Psoas muscle (tissue), 8 donors: ENCODE measurements around the gene PPP4R3A. TPM values are rescaled to one million over a fixed set of nuclear protein-coding genes. Genes with fewer than 3 reads are reported as not detected.

ENCODE experiments used
- ATAC-seq, 4 donors: fragments of 200-7000 bp; cut with Tn5 transposase; one replicate each; pipeline ENCODE4 v1.9.1; 2020; ENCODE audit warnings: moderate library complexity in 3 of 4, mild to moderate bottlenecking in 2 of 4
- DNase-seq, 2 donors: peaks; one replicate each; pipeline ENCODE4 v3.0.0-alpha.2; 2020
- H3K27ac ChIP-seq: fragments of 200-600 bp; one replicate; pipeline ENCODE4 v1.8.0; 2022
- H3K27me3 ChIP-seq, 3 donors: fragments of 200-600 bp in 1 of 3; one replicate each; pipeline versions ENCODE4 v1.6.1 to v1.8.0; 2013 to 2022; ENCODE audit warnings: low read length in 2 of 3, mild to moderate bottlenecking in 2 of 3, moderate library complexity in 1 of 3; ENCODE audit not compliant: insufficient read depth in 3 of 3
- H3K36me3 ChIP-seq, 2 donors: fragments of 200-600 bp in 1 of 2; one replicate each; pipeline versions ENCODE4 v1.6.1 to v1.8.0; 2013 to 2022; ENCODE audit warnings: low read depth in 1 of 2, mild to moderate bottlenecking in 1 of 2, moderate library complexity in 1 of 2; ENCODE audit not compliant: insufficient read depth in 1 of 2
- H3K4me1 ChIP-seq: fragments of 200-600 bp; one replicate; pipeline ENCODE4 v1.8.0; 2022
- H3K4me3 ChIP-seq: fragments of 200-600 bp; one replicate; pipeline ENCODE4 v1.8.0; 2022; ENCODE audit warnings: mild to moderate bottlenecking
- H3K9me3 ChIP-seq: fragments of 200-600 bp; one replicate; pipeline ENCODE4 v1.8.0; 2022
- WGBS, 3 donors: extraction: QIAGEN DNeasy Blood & Tissue Kit; methylation state at CpG; one replicate each; pipeline versions ENCODE4 v1.1.6 to v1.1.7; 2013; 5-methylcytosine and 5-hydroxymethylcytosine counted together
- intact Hi-C, 2 donors: fragments of 100-400 bp; cut with DNase I; formaldehyde crosslinking; loops; one replicate each; pipeline versions ENCODE4 v1.11.0 to v1.14.2; 2022
- polyA plus RNA-seq, 3 donors: library from polyadenylated mRNA; stranded (reverse); fragments of 200-250 nt; gene quantifications; one replicate each; pipeline ENCODE4 v1.2.3, GENCODE V29; 2013
- total RNA-seq, 4 donors: library from RNA; stranded (reverse); fragmentation: NEBNext Ultra II Directional in 2 of 4; extraction: Animal tissue kit (Norgen Biotek cat#: 25700) in 2 of 4; gene quantifications; one replicate each; pipeline versions ENCODE4 v1.2.1 to v1.2.4, GENCODE V29; 2021 to 2023
- TF ChIP-seq, protein P1 (sequence below): fragments of 200-600 bp; IDR thresholded peaks from one replicate; pipeline ENCODE4 v1.8.0; 2022; ENCODE audit warnings: antibody characterized with exemption
- donor health status: healthy with polysubstance abuse.
- donor health status: DM: no; HTN: no; CAD: no; lungs with moderate emphysema.
- donor health status: Bipolar disorder and iron deficiency.
- donor health status: healthy.
- donor health status: DM: yes; HTN: yes; CAD: no.
- donor health status: DM: no; HTN: no; CAD: no.
- donor health status: DM: no; HTN: no; CAD: no.
- donor health status: DM: yes; HTN: yes; CAD: no.

PPP4R3A gene
- total and polyA plus RNA-seq, 7 donors: 33.3 to 92.4 (median 50.6) TPM

DNA sequence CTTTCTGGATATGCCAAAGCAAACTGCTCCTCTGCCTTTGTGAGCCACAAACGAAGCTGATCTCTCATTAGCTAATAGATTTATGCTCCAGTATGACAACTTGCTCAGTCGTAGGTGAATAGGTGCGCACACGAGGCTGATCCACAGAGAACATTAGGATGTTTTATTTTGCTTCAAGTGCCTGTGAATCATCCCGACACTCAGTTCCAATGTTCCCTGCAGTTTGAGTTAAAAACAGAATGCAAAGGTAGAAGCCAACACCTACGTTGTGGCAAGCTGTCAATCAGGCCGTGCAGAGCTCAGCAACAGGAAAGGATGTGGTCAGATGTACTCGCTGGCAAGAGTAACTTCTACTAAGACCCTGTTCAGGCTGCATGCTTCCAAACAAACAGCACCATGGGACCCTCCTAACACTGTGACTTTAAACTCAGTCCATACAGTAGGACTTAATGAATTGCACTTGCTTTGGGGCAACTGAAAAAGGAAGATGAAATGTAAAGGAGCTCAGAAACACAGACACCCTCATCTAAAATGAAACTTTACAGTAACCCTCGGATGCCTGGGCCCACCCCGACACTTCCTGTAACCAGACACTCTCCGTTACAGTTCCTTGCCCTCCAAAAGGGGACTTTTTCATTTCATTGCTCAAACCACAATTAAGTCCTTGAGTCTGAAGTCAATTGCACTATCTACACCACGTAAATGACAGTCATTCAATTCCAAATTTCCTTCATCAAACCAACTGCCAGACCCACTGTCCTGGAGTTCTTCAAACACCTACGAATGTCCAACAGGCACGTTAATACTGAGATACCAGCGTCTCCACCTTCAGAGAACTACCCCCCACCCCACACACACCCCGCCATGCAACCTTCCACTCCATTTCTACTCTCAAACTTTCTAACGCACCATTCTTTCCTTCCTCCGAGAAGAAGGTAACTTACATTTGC is 94.0 kb downstream of the PPP4R3A start:
- no peaks in the 10 kb centered on the region for H3K9me3 ChIP-seq
- whole genome bisulfite sequencing, 3 donors: 63 to 70% (median 64%) methylated on average over 18 of the region's 18 CpGs
- no peak for DNase-seq
- H3K27ac ChIP-seq: no peak overlapping the region
- TF ChIP-seq, protein P1, sequence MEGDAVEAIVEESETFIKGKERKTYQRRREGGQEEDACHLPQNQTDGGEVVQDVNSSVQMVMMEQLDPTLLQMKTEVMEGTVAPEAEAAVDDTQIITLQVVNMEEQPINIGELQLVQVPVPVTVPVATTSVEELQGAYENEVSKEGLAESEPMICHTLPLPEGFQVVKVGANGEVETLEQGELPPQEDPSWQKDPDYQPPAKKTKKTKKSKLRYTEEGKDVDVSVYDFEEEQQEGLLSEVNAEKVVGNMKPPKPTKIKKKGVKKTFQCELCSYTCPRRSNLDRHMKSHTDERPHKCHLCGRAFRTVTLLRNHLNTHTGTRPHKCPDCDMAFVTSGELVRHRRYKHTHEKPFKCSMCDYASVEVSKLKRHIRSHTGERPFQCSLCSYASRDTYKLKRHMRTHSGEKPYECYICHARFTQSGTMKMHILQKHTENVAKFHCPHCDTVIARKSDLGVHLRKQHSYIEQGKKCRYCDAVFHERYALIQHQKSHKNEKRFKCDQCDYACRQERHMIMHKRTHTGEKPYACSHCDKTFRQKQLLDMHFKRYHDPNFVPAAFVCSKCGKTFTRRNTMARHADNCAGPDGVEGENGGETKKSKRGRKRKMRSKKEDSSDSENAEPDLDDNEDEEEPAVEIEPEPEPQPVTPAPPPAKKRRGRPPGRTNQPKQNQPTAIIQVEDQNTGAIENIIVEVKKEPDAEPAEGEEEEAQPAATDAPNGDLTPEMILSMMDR: no peak
- intact Hi-C loops: loop anchor here in 1 of 2 donors (5.0 kb wide), 1 partner anchor 94 kb away; no protein-coding TSS in a partner anchor
- H3K27me3 ChIP-seq: peaks cover 0 to 19% (median 10%) of the 10 kb centered on the region in 3 donors
- peak overlapping the region; percentile 66 for H3K4me3 ChIP-seq
- H3K4me1 ChIP-seq: peaks cover 4% of the 10 kb centered on the region
- no peak for ATAC-seq
- no peaks in the 10 kb centered on the region for H3K36me3 ChIP-seq

DNA sequence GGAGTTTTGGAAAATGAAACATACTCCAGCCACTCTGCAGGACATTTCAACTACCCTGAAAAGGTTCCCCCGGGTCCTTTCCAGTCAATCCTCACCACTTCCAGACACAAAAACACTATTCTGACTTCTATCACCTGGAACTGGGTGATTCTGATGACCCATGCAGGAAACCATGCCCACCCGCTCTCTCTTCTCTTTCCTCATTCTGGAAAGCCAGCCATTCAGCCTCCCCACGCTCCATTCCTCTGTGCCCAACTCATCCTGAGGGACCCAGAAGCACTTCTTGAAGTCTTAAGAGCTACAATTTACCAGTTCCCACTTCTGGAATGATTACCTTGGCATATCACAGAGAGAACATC is 95.7 kb downstream of the PPP4R3A start:
- ATAC-seq (no peak), DNase-seq (no peak)
- 92 to 95% (median 92%) methylated on average over 3 of the region's 3 CpGs for WGBS, 3 donors
- intact Hi-C loops: no loop called here
- Histone ChIP-seq H3K36me3 (no peaks in the 10 kb centered on the region), H3K4me3 (no peak overlapping the region), H3K4me1 (peaks cover 4% of the 10 kb centered on the region), H3K9me3 (no peaks in the 10 kb centered on the region), H3K27ac (no peak overlapping the region), H3K27me3 (peaks cover 0 to 19% (median 10%) of the 10 kb centered on the region in 3 donors)
- TF ChIP-seq, protein P1: no peak

DNA sequence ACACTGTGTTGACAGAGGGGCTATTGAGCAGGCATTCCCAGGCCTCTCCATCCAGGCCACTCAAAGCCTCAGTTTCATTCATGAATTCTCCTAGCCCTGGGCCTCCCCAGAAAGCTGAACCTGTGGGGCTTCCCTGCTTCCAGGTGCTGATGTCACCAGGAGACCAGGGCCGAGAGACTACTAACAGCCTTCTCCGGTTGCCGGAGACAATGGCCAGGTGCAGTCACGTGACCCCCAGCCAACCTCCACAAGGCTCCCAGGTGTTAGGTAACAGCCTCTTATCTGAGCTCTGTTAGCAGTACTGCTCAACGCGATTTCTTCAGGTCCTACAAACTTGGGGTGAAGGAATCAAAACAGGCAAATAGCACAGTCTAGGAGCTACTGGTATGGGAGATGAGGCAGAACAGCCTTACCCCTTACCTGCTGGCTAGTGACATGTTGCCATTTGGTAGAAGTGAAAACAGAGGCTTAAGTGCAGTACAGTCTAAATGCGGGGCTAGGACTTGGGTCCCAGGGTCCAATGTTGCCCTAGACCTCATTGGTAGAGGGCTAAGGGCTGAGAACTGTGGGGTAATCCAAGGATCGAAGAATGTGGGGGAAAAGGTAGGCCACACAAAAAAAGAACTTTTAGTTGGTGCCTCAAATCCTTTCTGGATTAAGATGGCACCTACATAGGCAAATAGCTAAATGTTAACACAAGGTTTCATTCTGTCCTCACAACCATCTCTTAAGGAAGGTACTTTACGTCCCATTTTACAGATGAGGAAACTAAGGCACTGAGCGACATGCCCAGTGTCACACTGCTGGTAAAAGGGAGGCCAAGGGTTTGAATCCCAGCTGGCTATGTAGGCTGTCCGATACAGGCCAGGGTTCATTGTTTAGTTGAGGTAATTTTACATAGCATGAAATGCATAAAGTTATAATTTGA is 96.3 kb downstream of the PPP4R3A start:
- intact Hi-C loops: no loop called here
- H3K9me3 ChIP-seq: no peaks in the 10 kb centered on the region
- DNase-seq (no peak), ATAC-seq (no peak)
- H3K27ac ChIP-seq: no peak overlapping the region
- 76 to 83% (median 81%) methylated on average over 11 of the region's 11 CpGs for WGBS, 3 donors
- TF ChIP-seq, protein P1: no peak
- H3K27me3 ChIP-seq: peaks cover 0 to 19% (median 10%) of the 10 kb centered on the region in 3 donors
- H3K4me1 ChIP-seq: peaks cover 4% of the 10 kb centered on the region
- H3K4me3 ChIP-seq: no peak overlapping the region
- no peaks in the 10 kb centered on the region for H3K36me3 ChIP-seq

GRCh38 chr14:91412939-91413338 is 97.2 kb downstream of the PPP4R3A start:
- intact Hi-C loops: no loop called here
- H3K4me3 ChIP-seq: no peak overlapping the region
- no peaks in the 10 kb centered on the region for H3K36me3 ChIP-seq
- H3K4me1 ChIP-seq: no peaks in the 10 kb centered on the region
- DNase-seq (no peak), ATAC-seq (no peak)
- WGBS, 3 donors: 76 to 92% (median 90%) methylated on average over 5 of the region's 5 CpGs
- H3K9me3 ChIP-seq: no peaks in the 10 kb centered on the region
- no peak overlapping the region for H3K27ac ChIP-seq
- TF ChIP-seq, protein P1: no peak
- H3K27me3 ChIP-seq: peaks cover 0 to 12% (median 10%) of the 10 kb centered on the region in 3 donors
